SK-N-SH (cell line): ENCODE measurements around the gene PIANP. TPM values are rescaled to one million over a fixed set of nuclear protein-coding genes. Genes with fewer than 3 reads are reported as not detected.

ENCODE experiments used
- EP300 ChIP-seq, 2 experiments: IDR thresholded peaks; 2 replicates each; pipeline versions ENCODE4 v1.4.0 to v1.6.1; 2012; ENCODE audit warnings: borderline replicate concordance in 1 of 2, low read depth in 1 of 2, low read length in 1 of 2
- FOSL2 ChIP-seq: IDR thresholded peaks from 2 replicates; pipeline ENCODE4 v1.4.0; 2012; ENCODE audit warnings: low read depth, mild to moderate bottlenecking, moderate library complexity, borderline replicate concordance
- USF1 ChIP-seq: IDR thresholded peaks from 2 replicates; pipeline ENCODE4 v1.4.0; 2012; ENCODE audit warnings: low read depth, borderline replicate concordance
- polyA plus RNA-seq, 3 experiments: library from polyadenylated mRNA; depleted of rRNA; stranded (reverse); fragments of >200 nt; gene quantifications; 2 replicates each; pipeline ENCODE4 v1.2.3, GENCODE V29; 2012
- small RNA-seq, 7 experiments: library from RNA; depleted of rRNA; stranded (forward); fragments of <200 nt; gene quantifications; one replicate each; pipeline ENCODE3, GENCODE V24; 2012

PIANP gene
- polyA plus RNA-seq, 1 of the 3 experiments (the other 2 are of a cell fraction) = 9.9 TPM

- TF ChIP-seq USF1 (no peak), EP300 (IDR thresholded peaks at IDR 0.05; ENCODE audit: borderline replicate concordance in 1 of 2, low read depth in 1 of 2, low read length in 1 of 2) (no peak), FOSL2 (no peak)
Measured at GRCh38 chr12:6644257-6644596, 56.4 kb downstream of the PIANP start (continued).

Small RNA genes within 50 kb of the gene (small RNA-seq; reads per million reads assigned to genes)
- 0 reads per million in 7 experiments for gene RNU6-781P

Other genes starting within 250 kb of the PIANP start
- 24.1 and 26.0 TPM in 2 replicates for gene TAPBPL, start 248.8 kb downstream of the PIANP start, polyA plus RNA-seq (2012; rRNA removed)
- 36.8 and 48.9 TPM in 2 replicates for gene VAMP1, start 230.1 kb downstream of the PIANP start, polyA plus RNA-seq (2012; rRNA removed)
- 189 and 195 TPM in 2 replicates for gene MRPL51, start 207.6 kb downstream of the PIANP start, polyA plus RNA-seq (2012; rRNA removed)
- 39.8 and 46.9 TPM in 2 replicates for gene NCAPD2, start 206.7 kb downstream of the PIANP start, polyA plus RNA-seq (2012; rRNA removed)
- gene GAPDH, start 166.3 kb downstream of the PIANP start, polyA plus RNA-seq (2012; rRNA removed) = 7,875 and 8,077 TPM in 2 replicates
- gene IFFO1, start 144.8 kb downstream of the PIANP start, polyA plus RNA-seq (2012; rRNA removed) = 50.1 and 50.6 TPM in 2 replicates
- 64.5 and 76.2 TPM in 2 replicates for gene NOP2, start 132.5 kb downstream of the PIANP start, polyA plus RNA-seq (2012; rRNA removed)
- gene CHD4, start 93.4 kb downstream of the PIANP start, polyA plus RNA-seq (2012; rRNA removed) = 85.5 and 90.5 TPM in 2 replicates
- gene LPAR5, start 64.9 kb downstream of the PIANP start, polyA plus RNA-seq (2012; rRNA removed) = 0.03 and 0.05 TPM in 2 replicates
- 0.71 and 0.88 TPM in 2 replicates for gene ACRBP, start 53.4 kb downstream of the PIANP start, polyA plus RNA-seq (2012; rRNA removed)
- 96.5 and 163 TPM in 2 replicates for gene ING4, start 37.7 kb downstream of the PIANP start, polyA plus RNA-seq (2012; rRNA removed)
- gene ZNF384, start 11.4 kb downstream of the PIANP start, polyA plus RNA-seq (2012; rRNA removed) = 64.9 and 80.4 TPM in 2 replicates
- gene COPS7A, start 23.2 kb upstream of the PIANP start, polyA plus RNA-seq (2012; rRNA removed) = 191 and 231 TPM in 2 replicates
- gene MLF2, start 52.3 kb upstream of the PIANP start, polyA plus RNA-seq (2012; rRNA removed) = 535 and 624 TPM in 2 replicates
- gene PTMS, start 65.5 kb upstream of the PIANP start, polyA plus RNA-seq (2012; rRNA removed) = 391 and 661 TPM in 2 replicates
- 0.72 and 1.1 TPM in 2 replicates for gene LAG3, start 71.7 kb upstream of the PIANP start, polyA plus RNA-seq (2012; rRNA removed)
- gene CD4, start 88.7 kb upstream of the PIANP start, polyA plus RNA-seq (2012; rRNA removed) = 0.02 TPM in 1 of 2 replicates, not detected in the other
- 16.4 and 18.6 TPM in 2 replicates for gene GPR162, start 121.0 kb upstream of the PIANP start, polyA plus RNA-seq (2012; rRNA removed)
- gene P3H3, start 127.6 kb upstream of the PIANP start, polyA plus RNA-seq (2012; rRNA removed) = 49.5 and 74.6 TPM in 2 replicates
- 12.9 and 13.8 TPM in 2 replicates for gene GNB3, start 140.1 kb upstream of the PIANP start, polyA plus RNA-seq (2012; rRNA removed)
- gene CDCA3, start 150.5 kb upstream of the PIANP start, polyA plus RNA-seq (2012; rRNA removed) = 33.0 and 34.0 TPM in 2 replicates
- 97.2 and 100 TPM in 2 replicates for gene USP5, start 151.3 kb upstream of the PIANP start, polyA plus RNA-seq (2012; rRNA removed)
- 1,175 and 1,316 TPM in 2 replicates for gene TPI1, start 166.7 kb upstream of the PIANP start, polyA plus RNA-seq (2012; rRNA removed)
- gene SPSB2, start 172.5 kb upstream of the PIANP start, polyA plus RNA-seq (2012; rRNA removed) = 16.9 and 19.6 TPM in 2 replicates
- 11.9 TPM in 2 replicates for gene LRRC23, start 204.0 kb upstream of the PIANP start, polyA plus RNA-seq (2012; rRNA removed)
- gene ENO2, start 213.8 kb upstream of the PIANP start, polyA plus RNA-seq (2012; rRNA removed) = 50.6 and 56.9 TPM in 2 replicates
- 18.5 and 29.3 TPM in 2 replicates for gene ATN1, start 227.1 kb upstream of the PIANP start, polyA plus RNA-seq (2012; rRNA removed)
- not detected in 2 replicates for gene RNU7-1, start 243.0 kb upstream of the PIANP start, polyA plus RNA-seq (2012; rRNA removed)
- gene C12orf57, start 243.2 kb upstream of the PIANP start, polyA plus RNA-seq (2012; rRNA removed) = 560 and 659 TPM in 2 replicates